Mesenchymal stem cell (in vitro differentiated cells and primary cell): ENCODE data around the gene CSNK2A1.

Source experiments
- DNase-seq: peaks from one replicate; pipeline ENCODE4 v3.0.0-alpha.2; 2013
- H2AFZ ChIP-seq: one replicate; pipeline ENCODE4 v1.6.1; 2013; ENCODE audit warnings: low read depth, mild to moderate bottlenecking, control low read depth, inconsistent platforms, low read length, moderate library complexity
- H2AK5ac ChIP-seq: 2 replicates; pipeline ENCODE4 v1.6.1; 2013; ENCODE audit warnings: low read length, moderate library complexity, mild to moderate bottlenecking, inconsistent platforms; ENCODE audit not compliant: severe bottlenecking
- H2BK120ac ChIP-seq: one replicate; pipeline ENCODE4 v1.6.1; 2013; ENCODE audit warnings: low read depth, mild to moderate bottlenecking, inconsistent platforms, low read length, moderate library complexity
- H2BK12ac ChIP-seq, 2 experiments: one replicate each; pipeline ENCODE4 v1.6.1; 2013; ENCODE audit warnings: inconsistent platforms in 2 of 2, low read length in 2 of 2, mild to moderate bottlenecking in 2 of 2, moderate library complexity in 2 of 2, control low read depth in 1 of 2
- H2BK15ac ChIP-seq: one replicate; pipeline ENCODE4 v1.6.1; 2013; ENCODE audit warnings: mild to moderate bottlenecking, low read depth, inconsistent platforms; ENCODE audit not compliant: poor library complexity, severe bottlenecking
- H2BK5ac ChIP-seq: 2 replicates; pipeline ENCODE4 v1.6.1; 2013; ENCODE audit warnings: low read depth, mild to moderate bottlenecking, low read length, control low read depth, inconsistent platforms; ENCODE audit not compliant: poor library complexity, severe bottlenecking
- H3K14ac ChIP-seq, 2 experiments: one replicate each; pipeline ENCODE4 v1.6.1; 2013; ENCODE audit warnings: inconsistent platforms in 2 of 2, low read length in 2 of 2, control low read depth in 1 of 2, mild to moderate bottlenecking in 1 of 2, moderate library complexity in 1 of 2
- H3K18ac ChIP-seq, 2 experiments: one replicate each; pipeline ENCODE4 v1.6.1; 2013; ENCODE audit warnings: inconsistent platforms in 2 of 2, low read length in 2 of 2, control low read depth in 1 of 2, low read depth in 1 of 2, mild to moderate bottlenecking in 1 of 2
- H3K23ac ChIP-seq, 2 experiments: one replicate each; pipeline ENCODE4 v1.6.1; 2013; ENCODE audit warnings: inconsistent platforms in 2 of 2, low read length in 2 of 2, mild to moderate bottlenecking in 2 of 2, moderate library complexity in 2 of 2, control low read depth in 1 of 2
- H3K27ac ChIP-seq: 2 replicates; pipeline ENCODE4 v1.5.1; 2013; ENCODE audit warnings: mild to moderate bottlenecking, moderate library complexity, low read length, control low read depth, inconsistent platforms; ENCODE audit not compliant: poor library complexity, severe bottlenecking
- H3K27me3 ChIP-seq, 2 experiments: 2 replicates each; pipeline versions ENCODE4 v1.6.1 to v1.7.0; 2013; ENCODE audit warnings: low read length in 2 of 2, mild to moderate bottlenecking in 2 of 2, moderate library complexity in 2 of 2, control low read depth in 1 of 2, inconsistent platforms in 1 of 2; ENCODE audit not compliant: control insufficient read depth in 1 of 2, insufficient read depth in 1 of 2
- H3K36me3 ChIP-seq, 2 experiments: 2 replicates each; pipeline versions ENCODE4 v1.6.1 to v1.7.0; 2013; ENCODE audit warnings: low read length in 2 of 2, control low read depth in 1 of 2, inconsistent platforms in 1 of 2, low read depth in 1 of 2, mild to moderate bottlenecking in 1 of 2; ENCODE audit not compliant: insufficient read depth in 2 of 2, control insufficient read depth in 1 of 2
- H3K4ac ChIP-seq, 2 experiments: one replicate each; pipeline ENCODE4 v1.6.1; 2013; ENCODE audit warnings: inconsistent platforms in 2 of 2, low read length in 2 of 2, mild to moderate bottlenecking in 2 of 2, moderate library complexity in 2 of 2, control low read depth in 1 of 2, low read depth in 1 of 2
- H3K4me1 ChIP-seq: 2 replicates; pipeline ENCODE4 v1.6.1; 2013; ENCODE audit warnings: low read depth, low read length, control low read depth; ENCODE audit not compliant: control insufficient read depth, insufficient read depth
- H3K4me2 ChIP-seq: 2 replicates; pipeline ENCODE4 v1.6.1; 2013; ENCODE audit warnings: low read length, mild to moderate bottlenecking, inconsistent platforms; ENCODE audit not compliant: poor library complexity, severe bottlenecking
- H3K4me3 ChIP-seq, 2 experiments: 2 replicates each; pipeline versions ENCODE4 v1.5.1 to v1.7.0; 2013; ENCODE audit warnings: low read length in 2 of 2, mild to moderate bottlenecking in 2 of 2, control low read depth in 1 of 2, low read depth in 1 of 2; ENCODE audit not compliant: insufficient read depth in 1 of 2
- H3K79me1 ChIP-seq: replicated peaks from 2 replicates; pipeline ENCODE4 v1.6.1; 2013; ENCODE audit warnings: mild to moderate bottlenecking, control low read depth, low read length, inconsistent platforms; ENCODE audit not compliant: poor library complexity, severe bottlenecking
- H3K9ac ChIP-seq: 2 replicates; pipeline ENCODE4 v1.7.0; 2013; ENCODE audit warnings: mild to moderate bottlenecking, low read length, moderate library complexity
- H3K9me3 ChIP-seq: 2 replicates; pipeline ENCODE4 v1.7.0; 2013; ENCODE audit warnings: mild to moderate bottlenecking, low read length; ENCODE audit not compliant: control insufficient read depth
- H4K8ac ChIP-seq: one replicate; pipeline ENCODE4 v1.6.1; 2013; ENCODE audit warnings: inconsistent platforms, mild to moderate bottlenecking, low read length, moderate library complexity
- H4K91ac ChIP-seq: one replicate; pipeline ENCODE4 v1.6.1; 2013; ENCODE audit warnings: mild to moderate bottlenecking, low read length, inconsistent platforms
- WGBS: methylation state at CpG from one replicate; pipeline ENCODE4 v1.1.7; 2013; ENCODE audit warnings: mixed read lengths; 5-methylcytosine and 5-hydroxymethylcytosine counted together

Gene CSNK2A1

GRCh38 chr20:503048-503737, 40.4 kb downstream of the CSNK2A1 start:
- Histone ChIP-seq H3K18ac (no peak overlapping the region), H2AFZ (no peak overlapping the region), H3K79me1 (peaks cover 26% of the 10 kb centered on the region), H2BK120ac (no peak overlapping the region), H3K9me3 (no peaks in the 10 kb centered on the region), H2BK12ac (no peak overlapping the region), H3K9ac (no peak overlapping the region), H2BK15ac (no peak overlapping the region), H3K4me1 (no peaks in the 10 kb centered on the region), H3K14ac (no peak overlapping the region), H3K27ac (no peak overlapping the region), H3K4me3 (no peak overlapping the region), H3K4me2 (no peak overlapping the region), H4K91ac (no peak overlapping the region), H2BK5ac (no peak overlapping the region), H3K23ac (no peak overlapping the region), H2AK5ac (no peak overlapping the region), H3K27me3 (no peaks in the 10 kb centered on the region), H4K8ac (no peak overlapping the region), H3K36me3 (peaks cover 19 to 82% of the 10 kb centered on the region in 2 experiments), H3K4ac (no peak overlapping the region)
- no peak for DNase-seq
- WGBS, result 98% methylated on average over 11 of the region's 11 CpGs

GRCh38 chr20:497979-498378, 45.6 kb downstream of the CSNK2A1 start:
- 95% methylated on average over 2 of the region's 2 CpGs for WGBS

GRCh38 chr20:496126-496696, 47.4 kb downstream of the CSNK2A1 start:
- H3K18ac ChIP-seq, result no peak overlapping the region
- peaks cover 22% of the 10 kb centered on the region for H3K79me1 ChIP-seq
- WGBS, result 67% methylated on average over 2 of the region's 2 CpGs
- no peak overlapping the region for H4K8ac ChIP-seq
- no peak overlapping the region for H4K91ac ChIP-seq
- H3K4me1 ChIP-seq, result no peaks in the 10 kb centered on the region
- H3K27ac ChIP-seq, result no peak overlapping the region
- peak; percentile 88 for DNase-seq
- H3K36me3 ChIP-seq, result peaks cover 18 to 89% of the 10 kb centered on the region in 2 experiments
- H3K4me3 ChIP-seq, result no peak overlapping the region
- H2AK5ac ChIP-seq, result no peak overlapping the region
- no peak overlapping the region for H2BK12ac ChIP-seq
- no peaks in the 10 kb centered on the region for H3K27me3 ChIP-seq
- H3K9me3 ChIP-seq, result no peaks in the 10 kb centered on the region
- H2BK120ac ChIP-seq, result no peak overlapping the region
- H2BK15ac ChIP-seq, result no peak overlapping the region
- no peak overlapping the region for H3K23ac ChIP-seq
- H2BK5ac ChIP-seq, result no peak overlapping the region
- no peak overlapping the region for H3K14ac ChIP-seq
- H3K9ac ChIP-seq, result no peak overlapping the region
- H3K4me2 ChIP-seq, result no peak overlapping the region
- no peak overlapping the region for H2AFZ ChIP-seq
- H3K4ac ChIP-seq, result no peak overlapping the region

More at GRCh38 chr20:497979-498378, 45.6 kb downstream of the CSNK2A1 start:
- Histone ChIP-seq H3K27me3 (no peaks in the 10 kb centered on the region), H3K23ac (no peak overlapping the region), H3K4ac (no peak overlapping the region), H2AK5ac (no peak overlapping the region), H3K4me3 (no peak overlapping the region), H2BK15ac (no peak overlapping the region), H2BK12ac (no peak overlapping the region), H3K4me2 (no peak overlapping the region), H3K18ac (no peak overlapping the region), H2AFZ (no peak overlapping the region), H3K9me3 (no peaks in the 10 kb centered on the region), H3K27ac (no peak overlapping the region), H3K14ac (no peak overlapping the region), H3K9ac (no peak overlapping the region), H3K79me1 (peaks cover 24% of the 10 kb centered on the region), H3K36me3 (peaks cover 16 to 87% of the 10 kb centered on the region in 2 experiments), H4K91ac (no peak overlapping the region), H2BK120ac (no peak overlapping the region), H3K4me1 (no peaks in the 10 kb centered on the region), H4K8ac (no peak overlapping the region), H2BK5ac (no peak overlapping the region)
- DNase-seq, result no peak

- H3K9ac ChIP-seq, result no peak overlapping the region
- H3K27ac ChIP-seq, result no peak overlapping the region
- DNase-seq, result no peak
- peaks cover 19% of the 10 kb centered on the region for H3K79me1 ChIP-seq
- H3K14ac ChIP-seq, result no peak overlapping the region
- 93% methylated on average over 5 of the region's 5 CpGs for WGBS
- H3K4me3 ChIP-seq, result no peak overlapping the region
- H2AK5ac ChIP-seq, result no peak overlapping the region
- peaks cover 16 to 90% of the 10 kb centered on the region in 2 experiments for H3K36me3 ChIP-seq
- no peak overlapping the region for H4K91ac ChIP-seq
- H2BK120ac ChIP-seq, result no peak overlapping the region
- no peaks in the 10 kb centered on the region for H3K4me1 ChIP-seq
- H3K4ac ChIP-seq, result no peak overlapping the region
- no peak overlapping the region for H2BK5ac ChIP-seq
- no peak overlapping the region for H3K18ac ChIP-seq
- no peak overlapping the region for H2AFZ ChIP-seq
- no peak overlapping the region for H3K23ac ChIP-seq
- H3K27me3 ChIP-seq, result no peaks in the 10 kb centered on the region
- no peak overlapping the region for H2BK15ac ChIP-seq
- H2BK12ac ChIP-seq, result no peak overlapping the region
- no peak overlapping the region for H3K4me2 ChIP-seq
- no peak overlapping the region for H4K8ac ChIP-seq
- no peaks in the 10 kb centered on the region for H3K9me3 ChIP-seq
Observed at GRCh38 chr20:492159-492558, 51.4 kb downstream of the CSNK2A1 start.
